Keratinocyte (primary cell): Measurements from ENCODE around the gene GCNT2.

Experiments
- CTCF ChIP-seq, 3 experiments: IDR thresholded peaks in 1 of 3; conservative IDR thresholded peaks in 1 of 3; optimal IDR thresholded peaks in 1 of 3; 2 replicates in 2 of 3; 3 replicates in 1 of 3; pipeline versions ENCODE3 to v1.5.1; 2011; ENCODE audit warnings: low read length in 3 of 3, mild to moderate bottlenecking in 3 of 3, moderate library complexity in 2 of 3, control low read depth in 1 of 3, inconsistent platforms in 1 of 3; ENCODE audit not compliant: insufficient read depth in 2 of 3; ENCODE audit errors: extremely low read depth in 1 of 3
- EZH2 ChIP-seq: IDR thresholded peaks from one replicate; pipeline ENCODE4 v1.6.1; 2012; ENCODE audit warnings: inconsistent platforms, mild to moderate bottlenecking, low read length, moderate library complexity

GRCh38 chr6:10624836-10625235, 103.7 kb downstream of the GCNT2 start:
- TF ChIP-seq CTCF (optimal IDR thresholded peaks at IDR 0.05 in 1 of 3, IDR thresholded peaks at IDR 0.05 in 1 of 3, conservative IDR thresholded peaks at IDR 0.05 in 1 of 3; ENCODE audit: extremely low read depth in 1 of 3, insufficient read depth in 2 of 3, low read length in 3 of 3) (no peak), EZH2 (no peak)
